GM23338 (cell line): ENCODE measurements around the gene TBCE. TPM values are rescaled to one million over a fixed set of nuclear protein-coding genes. Genes with fewer than 3 reads are reported as not detected.

ENCODE experiments used
- ATAC-seq: fragments of 200-7000 bp; cut with Tn5 transposase; 3 replicates; pipeline ENCODE4 v1.9.1; 2020
- DNase-seq: peaks from one replicate; pipeline ENCODE4 v3.0.0-alpha.2; 2015; ENCODE audit warnings: low spot score
- H2AFZ ChIP-seq: fragments of 200-600 bp; sonication (generic); 2 replicates; pipeline ENCODE4 v1.8.0; 2016; ENCODE audit warnings: antibody characterized with exemption, mild to moderate bottlenecking, moderate library complexity
- H3F3A ChIP-seq: fragments of 200-600 bp; sonication (generic); replicated peaks from 2 replicates; pipeline ENCODE4 v1.8.0; 2017; ENCODE audit warnings: antibody characterized with exemption, mixed run types, low read depth
- H3K27ac ChIP-seq: fragments of 200-600 bp; sonication (generic); 2 replicates; pipeline ENCODE4 v1.6.1; 2016; ENCODE audit warnings: low read depth
- H3K27me3 ChIP-seq: fragments of 200-600 bp; sonication (generic); 2 replicates; pipeline ENCODE4 v1.8.0; 2016; ENCODE audit warnings: mild to moderate bottlenecking, mixed run types, moderate library complexity; ENCODE audit not compliant: insufficient read depth
- H3K36me3 ChIP-seq: fragments of 200-600 bp; sonication (generic); 2 replicates; pipeline ENCODE4 v1.8.0; 2016; ENCODE audit warnings: mild to moderate bottlenecking; ENCODE audit not compliant: insufficient read depth
- H3K4me1 ChIP-seq: fragments of 200-600 bp; sonication (generic); 2 replicates; pipeline ENCODE4 v1.8.0; 2016; ENCODE audit warnings: mild to moderate bottlenecking, moderate library complexity; ENCODE audit not compliant: insufficient read depth
- H3K4me2 ChIP-seq: fragments of 200-600 bp; sonication (generic); 2 replicates; pipeline ENCODE4 v1.7.1; 2017; ENCODE audit warnings: mixed run types
- H3K4me3 ChIP-seq: fragments of 200-600 bp; sonication (generic); 2 replicates; pipeline ENCODE4 v1.6.1; 2016; ENCODE audit warnings: mixed run types
- H3K79me2 ChIP-seq: fragments of 200-600 bp; sonication (generic); replicated peaks from 2 replicates; pipeline ENCODE4 v1.8.0; 2017; ENCODE audit warnings: mild to moderate bottlenecking; ENCODE audit not compliant: insufficient read depth
- H3K9me2 ChIP-seq: fragments of 200-600 bp; sonication (generic); 2 replicates; pipeline ENCODE4 v1.8.0; 2017; ENCODE audit not compliant: insufficient read depth
- H4K20me1 ChIP-seq: fragments of 200-600 bp; sonication (generic); replicated peaks from 2 replicates; pipeline ENCODE4 v1.8.0; 2017; ENCODE audit warnings: mild to moderate bottlenecking; ENCODE audit not compliant: insufficient read depth
- H3K27ac Mint-ChIP-seq: 2 replicates; pipeline ENCODE4 v1.8.0; 2020; ENCODE audit warnings: inconsistent platforms, mild to moderate bottlenecking, moderate library complexity, mixed read lengths
- H3K27me3 Mint-ChIP-seq: 3 replicates; pipeline ENCODE4 v1.8.0; 2022; ENCODE audit warnings: low read depth, mild to moderate bottlenecking, moderate library complexity, mixed read lengths, inconsistent platforms; ENCODE audit not compliant: insufficient read depth, poor library complexity
- H3K36me3 Mint-ChIP-seq: 3 replicates; pipeline ENCODE4 v1.8.0; 2021; ENCODE audit warnings: low read depth, mild to moderate bottlenecking, inconsistent platforms, moderate library complexity, mixed read lengths
- H3K4me1 Mint-ChIP-seq: 3 replicates; pipeline ENCODE4 v1.8.0; 2020; ENCODE audit warnings: mild to moderate bottlenecking, inconsistent platforms, mixed read lengths
- H3K4me3 Mint-ChIP-seq: 3 replicates; pipeline ENCODE4 v1.8.0; 2021; ENCODE audit warnings: moderate library complexity, mild to moderate bottlenecking, inconsistent platforms, mixed read lengths
- H3K9me3 Mint-ChIP-seq: 3 replicates; pipeline ENCODE4 v1.8.0; 2020; ENCODE audit warnings: moderate library complexity, mild to moderate bottlenecking, inconsistent platforms, mixed read lengths
- CREB1 ChIP-seq: fragments of 250-450 bp; sonication (Bioruptor Pico); IDR thresholded peaks from 2 replicates; pipeline ENCODE4 v1.5.0; 2020; ENCODE audit warnings: low read depth, mild to moderate bottlenecking, moderate library complexity
- CTCF ChIP-seq, 2 experiments: fragments of 200-600 bp in 1 of 2; sonication (generic) in 1 of 2; conservative IDR thresholded peaks; 2 replicates each; pipeline versions ENCODE4 v1.5.1 to v1.6.1; 2016 to 2017; ENCODE audit warnings: antibody characterized with exemption in 2 of 2, low read depth in 2 of 2, mild to moderate bottlenecking in 2 of 2, moderate library complexity in 1 of 2
- ETS1 ChIP-seq: IDR thresholded peaks from 2 replicates; pipeline ENCODE4 v1.6.1; 2016; ENCODE audit warnings: antibody characterized with exemption
- EZH2 ChIP-seq: fragments of 200-600 bp; sonication (generic); IDR thresholded peaks from one replicate; pipeline ENCODE4 v1.8.0; 2017; ENCODE audit warnings: antibody characterized with exemption, mild to moderate bottlenecking, low read depth; ENCODE audit not compliant: unreplicated experiment
- EZH2phosphoT487 ChIP-seq: fragments of 200-600 bp; sonication (generic); IDR thresholded peaks from one replicate; pipeline ENCODE4 v1.8.1; 2018; ENCODE audit warnings: antibody characterized with exemption; ENCODE audit not compliant: unreplicated experiment
- JUNB ChIP-seq: IDR thresholded peaks from one replicate; pipeline ENCODE4 v1.6.1; 2016; ENCODE audit warnings: antibody characterized with exemption; ENCODE audit not compliant: unreplicated experiment
- NANOG ChIP-seq: IDR thresholded peaks from 2 replicates; pipeline ENCODE4 v1.6.1; 2016; ENCODE audit warnings: antibody characterized with exemption, borderline replicate concordance
- POLR2AphosphoS5 ChIP-seq: IDR thresholded peaks from 2 replicates; pipeline ENCODE4 v1.6.1; 2016; ENCODE audit warnings: antibody characterized with exemption, low read depth
- REST ChIP-seq: IDR thresholded peaks from one replicate; pipeline ENCODE4 v1.6.1; 2018; ENCODE audit warnings: antibody characterized with exemption; ENCODE audit not compliant: unreplicated experiment
- ZNF331 ChIP-seq: fragments of 250-450 bp; sonication (Bioruptor Pico); IDR thresholded peaks from 2 replicates; pipeline ENCODE4 v1.5.0; 2020; ENCODE audit warnings: low read depth, mild to moderate bottlenecking, moderate library complexity
- ZNF462 ChIP-seq: fragments of 250-450 bp; sonication (Bioruptor Pico); IDR thresholded peaks from 2 replicates; pipeline ENCODE4 v1.5.0; 2020; ENCODE audit warnings: mild to moderate bottlenecking, moderate library complexity
- polyA plus RNA-seq: library from polyadenylated mRNA; unstranded; fragments of >200 nt; fragmentation: Nextera tagmentation; extraction: Ambion mirVana; gene quantifications from 2 replicates; pipeline ENCODE4 v1.2.1, GENCODE V29; 2016
- total RNA-seq: library from RNA; depleted of rRNA; stranded (reverse); fragments of >200 nt; shearing (Covaris generic); gene quantifications from 2 replicates; pipeline ENCODE4 v1.2.3, GENCODE V29; 2014

TBCE gene
- total and polyA plus RNA-seq, 2 experiments from 2014 or later, result 42.7 to 64.8 TPM

- peak overlapping the region; percentile 91 for H2AFZ ChIP-seq
- H3F3A ChIP-seq, result no peaks in the 10 kb centered on the region
These were observed 9.5 kb upstream of the TBCE start for GRCh38 chr1:235357485-235358373.

More at GRCh38 chr1:235357485-235358373, 9.5 kb upstream of the TBCE start:
- H3K4me3 ChIP-seq, result no peak overlapping the region
- TF ChIP-seq CTCF (conservative IDR thresholded peaks at IDR 0.05; ENCODE audit: low read depth in 2 of 2) (no peak), ETS1 (no peak), ZNF331 (no peak), NANOG (no peak), REST (no peak), POLR2AphosphoS5 (no peak), ZNF462 (CRISPR knock-in tag) (no peak), EZH2 (no peak), EZH2phosphoT487 (no peak), JUNB (no peak), CREB1 (CRISPR knock-in tag) (no peak)
- Mint-ChIP-seq H3K4me1 (peaks cover 10% of the 10 kb centered on the region), H3K27me3 (peaks cover 13% of the 10 kb centered on the region), H3K36me3 (no peaks in the 10 kb centered on the region), H3K4me3 (no peak overlapping the region), H3K27ac (peak overlapping the region; percentile 34; the same call in 1 of the 2 replicates), H3K9me3 (no peaks in the 10 kb centered on the region)
- H3K4me2 ChIP-seq, result peak overlapping the region; percentile 19; the same call in 1 of the 2 replicates
- DNase-seq (peak; percentile 81), ATAC-seq (peak; percentile 99)
- H3K27me3 ChIP-seq, result no peaks in the 10 kb centered on the region
- H3K4me1 ChIP-seq, result peaks cover 9% of the 10 kb centered on the region
- no peaks in the 10 kb centered on the region for H3K9me2 ChIP-seq
- no peaks in the 10 kb centered on the region for H4K20me1 ChIP-seq
- H3K27ac ChIP-seq, result peak overlapping the region; percentile 10; the same call in 1 of the 2 replicates
- no peaks in the 10 kb centered on the region for H3K36me3 ChIP-seq
- H3K79me2 ChIP-seq, result no peaks in the 10 kb centered on the region
